Measurements from ENCODE around the gene PALLD. TPM values are rescaled to one million over a fixed set of nuclear protein-coding genes. Genes with fewer than 3 reads are reported as not detected.

Gene PALLD
- polyA plus RNA-seq, 1 donor from 2014 or later: 20.5 TPM

- H3K36me3 ChIP-seq (ENCODE audit: insufficient read depth, low read length): no peaks in the 10 kb centered on the region
- H3K9ac ChIP-seq (ENCODE audit: low read length): no peak overlapping the region
- H3K79me2 ChIP-seq (replicated peaks; ENCODE audit: insufficient read depth, low read length): peaks cover 21% of the 10 kb centered on the region
- H3K4me3 ChIP-seq (ENCODE audit: low read length): no peak overlapping the region
- no peak overlapping the region for H3K27ac ChIP-seq (ENCODE audit: low read length)
- no peaks in the 10 kb centered on the region for H3F3A ChIP-seq (ENCODE audit: insufficient read depth, low read length, poor library complexity, severe bottlenecking)
- no peaks in the 10 kb centered on the region for H3K9me3 ChIP-seq (ENCODE audit: low read length)
- no peaks in the 10 kb centered on the region for H3K9me2 ChIP-seq (ENCODE audit: insufficient read depth, low read length)
- H4K20me1 ChIP-seq (ENCODE audit: insufficient read depth): no peaks in the 10 kb centered on the region
- H3K4me2 ChIP-seq (ENCODE audit: low read length): no peak overlapping the region
- H2AFZ ChIP-seq (ENCODE audit: low read depth, low read length): no peak overlapping the region
- no peaks in the 10 kb centered on the region for H3K27me3 ChIP-seq (ENCODE audit: insufficient read depth, low read depth, low read length)
- TF ChIP-seq REST (IDR thresholded peaks at IDR 0.05; ENCODE audit: borderline replicate concordance) (no peak), POLR2AphosphoS5 (IDR thresholded peaks at IDR 0.05) (no peak), EP300 (conservative IDR thresholded peaks at IDR 0.05; ENCODE audit: poor library complexity, severe bottlenecking) (no peak), CTCF (IDR thresholded peaks at IDR 0.05; ENCODE audit: poor library complexity, severe bottlenecking) (no peak)
Measured at GRCh38 chr4:168629566-168629965, 132.7 kb downstream of the PALLD start.

GRCh38 chr4:168630445-168631187 is 133.8 kb downstream of the PALLD start:
- Histone ChIP-seq H3K36me3 (ENCODE audit: insufficient read depth, low read length) (no peaks in the 10 kb centered on the region), H3K4me2 (ENCODE audit: low read length) (peak overlapping the region; percentile 79), H3K4me3 (ENCODE audit: low read length) (peak overlapping the region; percentile 71), H4K20me1 (ENCODE audit: insufficient read depth) (no peaks in the 10 kb centered on the region), H2AFZ (ENCODE audit: low read depth, low read length) (no peak overlapping the region), H3K9ac (ENCODE audit: low read length) (no peak overlapping the region), H3K79me2 (replicated peaks; ENCODE audit: insufficient read depth, low read length) (peaks cover 31% of the 10 kb centered on the region), H3F3A (ENCODE audit: insufficient read depth, low read length, poor library complexity, severe bottlenecking) (no peaks in the 10 kb centered on the region), H3K9me3 (ENCODE audit: low read length) (no peaks in the 10 kb centered on the region), H3K27ac (ENCODE audit: low read length) (no peak overlapping the region), H3K27me3 (ENCODE audit: insufficient read depth, low read depth, low read length) (no peaks in the 10 kb centered on the region), H3K9me2 (ENCODE audit: insufficient read depth, low read length) (no peaks in the 10 kb centered on the region)
- TF ChIP-seq CTCF (IDR thresholded peaks at IDR 0.05; ENCODE audit: poor library complexity, severe bottlenecking) (no peak), RAD21 (conservative IDR thresholded peaks at IDR 0.05) (no peak), EZH2 (IDR thresholded peaks at IDR 0.05; ENCODE audit: borderline replicate concordance, insufficient read depth, low read length, poor library complexity, severe bottlenecking) (no peak), MXI1 (conservative IDR thresholded peaks at IDR 0.05; ENCODE audit: poor library complexity, severe bottlenecking) (no peak), POLR2AphosphoS5 (IDR thresholded peaks at IDR 0.05) (no peak), REST (IDR thresholded peaks at IDR 0.05; ENCODE audit: borderline replicate concordance) (no peak), SMC3 (conservative IDR thresholded peaks at IDR 0.05; ENCODE audit: poor library complexity) (no peak), TAF1 (IDR thresholded peaks at IDR 0.05; ENCODE audit: low read depth) (no peak), EP300 (conservative IDR thresholded peaks at IDR 0.05; ENCODE audit: poor library complexity, severe bottlenecking) (no peak)
